ENCODE data around the gene CCDC124.
"Not testable (repeated sequence)": the region's sequence is repeated elsewhere in the genome, so short reads cannot be mapped to it uniquely, and the experiment has no call there.

The CCDC124 gene

GRCh38 chr19:17932485-17933338 lies at the start of gene CCDC124:
Gene CCDC124, plus strand, starts transcription at chr19:17933015. Its CDS starts 3,406 bp downstream, at chr19:17936421.
- Mint-ChIP-seq H3K27me3 (no peaks in the 10 kb centered on the region), H3K36me3 (no peaks in the 10 kb centered on the region), H3K4me1 (peaks cover 18% of the 10 kb centered on the region), H3K9me3 (no peaks in the 10 kb centered on the region), H3K4me3 (peak within 1 kb of the TSS; percentile 98), H3K27ac (peak within 1 kb of the TSS; percentile 98)

- no peak overlapping the region for H3K27ac Mint-ChIP-seq
- no peaks in the 10 kb centered on the region for H3K36me3 Mint-ChIP-seq
- H3K9me3 Mint-ChIP-seq = no peaks in the 10 kb centered on the region
- H3K4me3 Mint-ChIP-seq = no peak overlapping the region
- no peaks in the 10 kb centered on the region for H3K27me3 Mint-ChIP-seq
- H3K4me1 Mint-ChIP-seq = no peaks in the 10 kb centered on the region
Measured at GRCh38 chr19:17883627-17884410, 49.0 kb upstream of the CCDC124 start.

- Mint-ChIP-seq H3K4me1 (no peaks in the 10 kb centered on the region), H3K4me3 (no peak overlapping the region), H3K9me3 (no peaks in the 10 kb centered on the region), H3K27ac (no peak overlapping the region), H3K27me3 (no peaks in the 10 kb centered on the region), H3K36me3 (peaks cover 2% of the 10 kb centered on the region)
Measured at GRCh38 chr19:17886515-17886914, 46.3 kb upstream of the CCDC124 start.

GRCh38 chr19:17887221-17887620 lies 45.6 kb upstream of the CCDC124 start:
- H3K4me1 Mint-ChIP-seq, H3K27ac Mint-ChIP-seq, H3K36me3 Mint-ChIP-seq, H3K27me3 Mint-ChIP-seq, H3K4me3 Mint-ChIP-seq, H3K9me3 Mint-ChIP-seq: not testable (repeated sequence)

- Mint-ChIP-seq H3K4me1 (no peaks in the 10 kb centered on the region), H3K9me3 (no peaks in the 10 kb centered on the region), H3K4me3 (no peak overlapping the region), H3K27me3 (no peaks in the 10 kb centered on the region), H3K36me3 (peaks cover 2% of the 10 kb centered on the region), H3K27ac (no peak overlapping the region)
Measured at GRCh38 chr19:17888260-17888659, 44.6 kb upstream of the CCDC124 start.

- Mint-ChIP-seq H3K27me3 (no peaks in the 10 kb centered on the region), H3K4me1 (no peaks in the 10 kb centered on the region), H3K36me3 (peaks cover 2% of the 10 kb centered on the region), H3K27ac (no peak overlapping the region), H3K9me3 (no peaks in the 10 kb centered on the region), H3K4me3 (no peak overlapping the region)
Measured at GRCh38 chr19:17889609-17890214, 43.1 kb upstream of the CCDC124 start.

GRCh38 chr19:17893766-17894165 lies 39.0 kb upstream of the CCDC124 start:
- Mint-ChIP-seq H3K36me3 (peaks cover 2% of the 10 kb centered on the region), H3K27ac (no peak overlapping the region), H3K4me3 (no peak overlapping the region), H3K9me3 (no peaks in the 10 kb centered on the region), H3K27me3 (no peaks in the 10 kb centered on the region), H3K4me1 (no peaks in the 10 kb centered on the region)

- Mint-ChIP-seq H3K36me3 (no peaks in the 10 kb centered on the region), H3K9me3 (no peaks in the 10 kb centered on the region), H3K27me3 (no peaks in the 10 kb centered on the region), H3K4me1 (no peaks in the 10 kb centered on the region), H3K4me3 (no peak overlapping the region), H3K27ac (no peak overlapping the region)
Measured at GRCh38 chr19:17902701-17903100, 30.1 kb upstream of the CCDC124 start.

GRCh38 chr19:17908244-17908643 lies 24.6 kb upstream of the CCDC124 start:
- H3K36me3 Mint-ChIP-seq = no peaks in the 10 kb centered on the region
- H3K27me3 Mint-ChIP-seq = no peaks in the 10 kb centered on the region
- no peak overlapping the region for H3K27ac Mint-ChIP-seq
- no peaks in the 10 kb centered on the region for H3K4me1 Mint-ChIP-seq
- no peaks in the 10 kb centered on the region for H3K9me3 Mint-ChIP-seq
- no peak overlapping the region for H3K4me3 Mint-ChIP-seq

- no peaks in the 10 kb centered on the region for H3K27me3 Mint-ChIP-seq
- H3K9me3 Mint-ChIP-seq = no peaks in the 10 kb centered on the region
- no peak overlapping the region for H3K27ac Mint-ChIP-seq
Measured at GRCh38 chr19:17909003-17909732, 23.6 kb upstream of the CCDC124 start.

GRCh38 chr19:17910791-17911360 lies 21.9 kb upstream of the CCDC124 start:
- Mint-ChIP-seq H3K4me3 (no peak overlapping the region), H3K27ac (no peak overlapping the region), H3K36me3 (no peaks in the 10 kb centered on the region), H3K27me3 (no peaks in the 10 kb centered on the region), H3K9me3 (no peaks in the 10 kb centered on the region), H3K4me1 (no peaks in the 10 kb centered on the region)

More at GRCh38 chr19:17909003-17909732, 23.6 kb upstream of the CCDC124 start:
- H3K4me1 Mint-ChIP-seq = no peaks in the 10 kb centered on the region
- H3K36me3 Mint-ChIP-seq = no peaks in the 10 kb centered on the region
- no peak overlapping the region for H3K4me3 Mint-ChIP-seq

GRCh38 chr19:17915940-17916593 lies 16.7 kb upstream of the CCDC124 start:
- Mint-ChIP-seq H3K4me1 (no peaks in the 10 kb centered on the region), H3K9me3 (no peaks in the 10 kb centered on the region), H3K27ac (no peak overlapping the region), H3K36me3 (no peaks in the 10 kb centered on the region), H3K27me3 (no peaks in the 10 kb centered on the region), H3K4me3 (no peak overlapping the region)

GRCh38 chr19:17918151-17918550 lies 14.7 kb upstream of the CCDC124 start:
- not testable (repeated sequence) for H3K27ac Mint-ChIP-seq, H3K4me1 Mint-ChIP-seq, H3K27me3 Mint-ChIP-seq, H3K36me3 Mint-ChIP-seq, H3K9me3 Mint-ChIP-seq, H3K4me3 Mint-ChIP-seq

GRCh38 chr19:17919122-17919521 lies 13.7 kb upstream of the CCDC124 start:
- not testable (repeated sequence) for H3K36me3 Mint-ChIP-seq, H3K4me3 Mint-ChIP-seq, H3K9me3 Mint-ChIP-seq, H3K27ac Mint-ChIP-seq, H3K4me1 Mint-ChIP-seq, H3K27me3 Mint-ChIP-seq

GRCh38 chr19:17920527-17920926 lies 12.3 kb upstream of the CCDC124 start:
- Mint-ChIP-seq H3K4me3 (no peak overlapping the region), H3K27ac (no peak overlapping the region), H3K27me3 (no peaks in the 10 kb centered on the region), H3K4me1 (no peaks in the 10 kb centered on the region), H3K9me3 (no peaks in the 10 kb centered on the region), H3K36me3 (no peaks in the 10 kb centered on the region)
